ENCODE measurements around the gene CDON.

The CDON gene

DNA sequence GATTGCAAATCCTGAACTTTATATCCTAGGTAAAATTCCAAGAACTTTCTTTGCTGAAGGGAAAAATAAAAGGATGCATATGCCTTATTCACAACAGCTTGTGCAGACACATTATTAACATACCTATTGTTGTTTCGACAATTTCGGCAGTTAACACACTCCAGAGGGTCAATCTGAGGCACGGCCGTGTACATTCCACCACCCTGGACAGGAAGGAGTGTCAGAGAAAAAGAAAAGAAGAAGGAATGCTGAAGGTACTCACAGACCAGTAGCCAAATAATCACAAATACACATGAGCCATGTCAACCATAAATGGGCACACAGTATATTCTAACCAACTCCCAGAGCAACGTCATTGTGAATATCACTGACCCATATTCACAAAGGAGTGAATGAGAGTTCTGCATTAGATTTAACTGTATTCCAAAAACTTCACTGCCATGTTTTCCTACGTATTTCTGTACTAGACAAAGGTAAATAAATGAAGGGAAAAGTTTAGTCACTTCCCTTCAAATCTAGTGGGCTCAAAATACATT, 84.4 kb downstream of the CDON start:
- no peak overlapping the region for H3K4me3 ChIP-seq (ENCODE audit: low read length)
- no peaks in the 10 kb centered on the region for H3K9me3 ChIP-seq (ENCODE audit: control insufficient read depth, insufficient read depth, low read length)
- no peaks in the 10 kb centered on the region; the same call in 1 of the 2 replicates for H3K27me3 ChIP-seq (ENCODE audit: control insufficient read depth, low read length)
- TF ChIP-seq EZH2phosphoT487 (IDR thresholded peaks at IDR 0.05; ENCODE audit: borderline replicate concordance, low read length): no peak
- TF ChIP-seq, protein P1, sequence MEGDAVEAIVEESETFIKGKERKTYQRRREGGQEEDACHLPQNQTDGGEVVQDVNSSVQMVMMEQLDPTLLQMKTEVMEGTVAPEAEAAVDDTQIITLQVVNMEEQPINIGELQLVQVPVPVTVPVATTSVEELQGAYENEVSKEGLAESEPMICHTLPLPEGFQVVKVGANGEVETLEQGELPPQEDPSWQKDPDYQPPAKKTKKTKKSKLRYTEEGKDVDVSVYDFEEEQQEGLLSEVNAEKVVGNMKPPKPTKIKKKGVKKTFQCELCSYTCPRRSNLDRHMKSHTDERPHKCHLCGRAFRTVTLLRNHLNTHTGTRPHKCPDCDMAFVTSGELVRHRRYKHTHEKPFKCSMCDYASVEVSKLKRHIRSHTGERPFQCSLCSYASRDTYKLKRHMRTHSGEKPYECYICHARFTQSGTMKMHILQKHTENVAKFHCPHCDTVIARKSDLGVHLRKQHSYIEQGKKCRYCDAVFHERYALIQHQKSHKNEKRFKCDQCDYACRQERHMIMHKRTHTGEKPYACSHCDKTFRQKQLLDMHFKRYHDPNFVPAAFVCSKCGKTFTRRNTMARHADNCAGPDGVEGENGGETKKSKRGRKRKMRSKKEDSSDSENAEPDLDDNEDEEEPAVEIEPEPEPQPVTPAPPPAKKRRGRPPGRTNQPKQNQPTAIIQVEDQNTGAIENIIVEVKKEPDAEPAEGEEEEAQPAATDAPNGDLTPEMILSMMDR (IDR thresholded peaks at IDR 0.05; ENCODE audit: low read depth, low read length, poor library complexity, severe bottlenecking): no peak
- no peaks in the 10 kb centered on the region for H3F3A ChIP-seq (ENCODE audit: control insufficient read depth, insufficient read depth)
- no peaks in the 10 kb centered on the region for H3K79me2 ChIP-seq (ENCODE audit: control insufficient read depth, low read length)
- no peaks in the 10 kb centered on the region for H3K9me2 ChIP-seq (replicated peaks; ENCODE audit: control insufficient read depth, low read length)
- H3K4me1 ChIP-seq (ENCODE audit: control insufficient read depth, low read length): peaks cover 4% of the 10 kb centered on the region; the same call in 1 of the 2 replicates
- H3K4me2 ChIP-seq (ENCODE audit: low read length): no peak overlapping the region
- H3K36me3 ChIP-seq (ENCODE audit: control insufficient read depth, low read length): no peaks in the 10 kb centered on the region
- no peak overlapping the region for H3K27ac ChIP-seq (ENCODE audit: low read depth, low read length)
- no peaks in the 10 kb centered on the region for H4K20me1 ChIP-seq (ENCODE audit: control insufficient read depth, insufficient read depth, low read depth, low read length)

DNA sequence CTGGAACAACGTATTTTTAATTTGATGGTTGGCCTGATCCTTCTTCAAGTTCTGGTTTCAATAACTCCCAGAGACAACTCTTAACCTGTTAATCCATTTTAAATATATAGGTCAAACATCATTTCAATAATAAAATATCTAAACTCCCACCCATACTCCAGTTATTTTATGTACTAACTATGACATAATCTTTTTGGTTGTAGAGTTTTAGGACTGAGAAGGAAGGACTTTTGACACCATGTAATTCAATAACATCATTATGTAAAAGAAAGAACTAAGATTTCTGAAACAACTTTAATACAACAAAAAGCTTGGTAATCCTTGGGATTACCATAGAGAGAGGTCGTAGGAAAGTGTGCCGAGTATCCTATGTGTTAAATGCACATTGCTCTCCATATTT, 85.3 kb downstream of the CDON start:
- Histone ChIP-seq H3K4me3 (ENCODE audit: low read length) (no peak overlapping the region), H3K36me3 (ENCODE audit: control insufficient read depth, low read length) (no peaks in the 10 kb centered on the region), H3K27ac (ENCODE audit: low read depth, low read length) (no peak overlapping the region)

DNA sequence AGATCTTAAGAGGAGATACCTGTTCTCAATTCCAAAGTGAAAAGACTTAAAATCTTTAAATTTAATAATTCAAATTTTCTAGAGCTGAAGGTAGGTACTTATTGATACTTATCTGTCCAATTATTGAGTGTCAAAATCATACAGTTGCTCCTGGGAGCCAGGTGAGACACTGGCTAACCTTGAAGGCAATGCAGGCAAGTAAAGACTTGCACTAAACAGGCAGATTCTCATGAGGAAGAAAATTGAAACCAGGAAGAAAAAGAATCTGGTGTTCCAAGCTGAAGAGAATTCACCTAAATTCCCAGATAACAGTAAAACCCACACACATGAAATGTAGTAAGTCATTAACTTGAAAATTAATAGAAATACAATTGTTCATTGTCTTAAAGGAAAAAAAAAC, 86.5 kb downstream of the CDON start:
- Histone ChIP-seq H3K9me3 (ENCODE audit: control insufficient read depth, insufficient read depth, low read length) (no peaks in the 10 kb centered on the region), H4K20me1 (ENCODE audit: control insufficient read depth, insufficient read depth, low read depth, low read length) (no peaks in the 10 kb centered on the region), H3F3A (ENCODE audit: control insufficient read depth, insufficient read depth) (no peaks in the 10 kb centered on the region), H3K27me3 (ENCODE audit: control insufficient read depth, low read length) (no peaks in the 10 kb centered on the region; the same call in 1 of the 2 replicates), H3K79me2 (ENCODE audit: control insufficient read depth, low read length) (no peaks in the 10 kb centered on the region), H3K4me1 (ENCODE audit: control insufficient read depth, low read length) (no peaks in the 10 kb centered on the region), H3K27ac (ENCODE audit: low read depth, low read length) (no peak overlapping the region), H3K36me3 (ENCODE audit: control insufficient read depth, low read length) (no peaks in the 10 kb centered on the region), H3K4me2 (ENCODE audit: low read length) (no peak overlapping the region), H3K4me3 (ENCODE audit: low read length) (no peak overlapping the region), H3K9me2 (replicated peaks; ENCODE audit: control insufficient read depth, low read length) (no peaks in the 10 kb centered on the region)
- TF ChIP-seq, protein P1 (IDR thresholded peaks at IDR 0.05; ENCODE audit: low read depth, low read length, poor library complexity, severe bottlenecking): no peak
- no peak for TF ChIP-seq EZH2phosphoT487 (IDR thresholded peaks at IDR 0.05; ENCODE audit: borderline replicate concordance, low read length)

More for the DNA sequence above, 85.3 kb downstream of the CDON start:
- TF ChIP-seq, protein P1 (IDR thresholded peaks at IDR 0.05; ENCODE audit: low read depth, low read length, poor library complexity, severe bottlenecking): no peak
- Histone ChIP-seq H3K4me1 (ENCODE audit: control insufficient read depth, low read length) (no peaks in the 10 kb centered on the region), H3K27me3 (ENCODE audit: control insufficient read depth, low read length) (no peaks in the 10 kb centered on the region; the same call in 1 of the 2 replicates), H4K20me1 (ENCODE audit: control insufficient read depth, insufficient read depth, low read depth, low read length) (no peaks in the 10 kb centered on the region), H3F3A (ENCODE audit: control insufficient read depth, insufficient read depth) (no peaks in the 10 kb centered on the region), H3K4me2 (ENCODE audit: low read length) (no peak overlapping the region), H3K9me3 (ENCODE audit: control insufficient read depth, insufficient read depth, low read length) (no peaks in the 10 kb centered on the region), H3K9me2 (replicated peaks; ENCODE audit: control insufficient read depth, low read length) (no peaks in the 10 kb centered on the region), H3K79me2 (ENCODE audit: control insufficient read depth, low read length) (no peaks in the 10 kb centered on the region)

Data from DOHH2 (cell line).